ENCODE data around the gene CBX6. TPM values are rescaled to one million over a fixed set of nuclear protein-coding genes. Genes with fewer than 3 reads are reported as not detected.

CBX6 gene
- total and polyA plus RNA-seq, 2 experiments from 2014 or later, result 51.9 to 52.1 TPM

DNA sequence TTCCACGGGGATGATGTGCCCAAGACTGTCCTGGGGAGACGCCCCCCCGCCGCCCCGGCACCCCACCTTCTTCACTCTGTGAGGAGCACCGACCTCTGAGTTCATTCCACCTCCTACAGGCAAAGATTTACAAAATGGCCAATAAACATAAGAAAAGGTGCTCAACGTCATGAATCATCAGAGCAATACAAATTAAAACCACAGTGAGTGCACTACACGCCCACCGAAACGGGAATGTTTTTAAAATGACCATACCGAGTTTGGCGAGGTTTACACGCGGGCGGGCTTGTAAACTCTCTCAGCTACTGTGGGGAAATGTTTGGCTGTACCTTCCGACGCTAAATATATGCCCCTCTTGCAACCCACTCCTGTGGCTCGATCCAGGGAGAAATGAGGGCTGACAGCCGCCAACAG, 36.1 kb downstream of the CBX6 start:
- DNase-seq, result peak; percentile 88
- Histone ChIP-seq H3K4me1 (ENCODE audit: insufficient read depth) (no peaks in the 10 kb centered on the region), H3K27me3 (replicated peaks; ENCODE audit: insufficient read depth) (no peaks in the 10 kb centered on the region), H3F3A (ENCODE audit: insufficient read depth) (no peaks in the 10 kb centered on the region), H2AFZ (no peak overlapping the region), H3K4me3 (no peak overlapping the region), H3K9ac (no peak overlapping the region), H3K36me3 (ENCODE audit: low read depth) (no peaks in the 10 kb centered on the region), H3K27ac (no peak overlapping the region), H3K79me2 (ENCODE audit: insufficient read depth) (no peaks in the 10 kb centered on the region), H3K9me2 (ENCODE audit: insufficient read depth) (no peaks in the 10 kb centered on the region), H3K4me2 (ENCODE audit: unreplicated experiment) (peak overlapping the region; percentile 45), H3K9me3 (ENCODE audit: low read depth) (no peaks in the 10 kb centered on the region), H4K20me1 (ENCODE audit: insufficient read depth) (no peaks in the 10 kb centered on the region)
- TF ChIP-seq EZH2 (IDR thresholded peaks at IDR 0.05; ENCODE audit: insufficient read depth, poor library complexity, severe bottlenecking) (no peak), EZH2phosphoT487 (IDR thresholded peaks at IDR 0.05; ENCODE audit: insufficient read depth, low read depth) (no peak)
- WGBS, 2 experiments (ENCODE audit: low coverage in 1 of 2, low lambda C conversion rate in 2 of 2, missing lambda C conversion rate in 2 of 2), result 25 to 29% methylated on average over 15 to 19 of the region's 19 CpGs
- in situ Hi-C loops (cut with MboI), result no loop called here

DNA sequence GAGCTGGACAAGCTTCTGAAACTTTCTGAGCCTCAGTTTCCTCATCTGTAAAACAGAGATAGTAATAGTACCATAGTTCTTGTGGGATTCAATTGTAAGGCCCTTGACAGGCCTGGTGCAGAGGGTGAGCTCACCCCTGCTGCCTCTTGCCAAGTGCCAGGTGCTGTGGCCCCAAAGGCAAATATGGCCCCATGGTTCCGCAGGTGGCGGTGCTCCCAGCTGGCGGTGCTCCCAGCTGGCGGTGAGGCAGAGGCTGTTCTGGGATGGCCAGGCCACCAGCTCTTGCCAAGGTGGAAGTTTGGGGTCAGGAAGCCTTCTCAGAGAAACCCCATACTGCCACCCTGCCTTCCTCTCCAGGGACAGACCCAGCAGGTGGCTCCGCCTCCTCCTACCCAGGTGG, 37.0 kb downstream of the CBX6 start:
- H3F3A ChIP-seq (ENCODE audit: insufficient read depth), result no peaks in the 10 kb centered on the region
- 94 to 100% methylated on average over 1 to 5 of the region's 5 CpGs for WGBS, 2 experiments (ENCODE audit: low coverage in 1 of 2, low lambda C conversion rate in 2 of 2, missing lambda C conversion rate in 2 of 2)
- no peaks in the 10 kb centered on the region for H3K79me2 ChIP-seq (ENCODE audit: insufficient read depth)
- H3K36me3 ChIP-seq (ENCODE audit: low read depth), result no peaks in the 10 kb centered on the region
- no peak overlapping the region for H3K27ac ChIP-seq
- no peak for DNase-seq
- no peaks in the 10 kb centered on the region for H3K9me3 ChIP-seq (ENCODE audit: low read depth)
- TF ChIP-seq EZH2phosphoT487 (IDR thresholded peaks at IDR 0.05; ENCODE audit: insufficient read depth, low read depth) (no peak), EZH2 (IDR thresholded peaks at IDR 0.05; ENCODE audit: insufficient read depth, poor library complexity, severe bottlenecking) (no peak)
- no peaks in the 10 kb centered on the region for H3K9me2 ChIP-seq (ENCODE audit: insufficient read depth)
- H4K20me1 ChIP-seq (ENCODE audit: insufficient read depth), result no peaks in the 10 kb centered on the region
- no peak overlapping the region for H3K4me2 ChIP-seq (ENCODE audit: unreplicated experiment)
- no peak overlapping the region for H3K9ac ChIP-seq
- H2AFZ ChIP-seq, result no peak overlapping the region
- in situ Hi-C loops (cut with MboI), result no loop called here
- H3K27me3 ChIP-seq (replicated peaks; ENCODE audit: insufficient read depth), result no peaks in the 10 kb centered on the region
- no peak overlapping the region for H3K4me3 ChIP-seq
- H3K4me1 ChIP-seq (ENCODE audit: insufficient read depth), result no peaks in the 10 kb centered on the region

DNA sequence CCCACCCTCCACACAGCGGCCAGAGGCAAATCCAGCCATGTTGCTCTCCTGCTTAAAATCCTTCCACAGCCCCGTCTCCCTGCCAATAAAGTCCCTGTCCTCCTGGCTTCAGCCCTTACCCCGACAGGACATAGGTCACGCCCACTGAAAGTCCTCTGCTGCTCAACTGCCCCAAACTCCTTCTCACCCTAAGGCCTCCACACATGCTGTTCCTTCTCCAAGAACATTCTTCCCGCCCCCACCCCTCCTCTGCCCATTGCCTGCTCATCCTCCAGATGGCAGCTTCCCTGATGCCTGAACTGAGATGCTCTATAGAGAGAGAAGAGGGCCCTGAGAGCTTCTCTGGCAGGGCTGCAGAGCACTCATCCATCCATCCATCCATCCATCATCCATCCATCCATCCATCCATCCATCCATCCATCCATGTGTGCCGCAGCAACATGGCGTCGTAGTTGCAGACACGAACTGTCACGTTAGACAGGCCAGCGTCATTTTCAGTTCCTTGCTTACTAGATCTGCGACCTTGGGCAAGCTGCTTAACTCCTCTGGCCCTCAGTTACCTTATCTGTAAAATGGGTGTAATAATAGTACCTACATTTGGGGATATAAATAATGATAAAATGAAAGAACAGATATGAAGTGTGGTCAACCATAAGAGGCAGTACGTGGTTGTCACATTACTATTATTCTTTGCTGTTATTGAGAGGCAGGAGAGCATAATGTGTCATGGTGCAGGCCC, 37.6 kb downstream of the CBX6 start:
- H3K36me3 ChIP-seq (ENCODE audit: low read depth), result no peaks in the 10 kb centered on the region
- H3K9me2 ChIP-seq (ENCODE audit: insufficient read depth), result no peaks in the 10 kb centered on the region
- no peak overlapping the region for H3K9ac ChIP-seq
- H3F3A ChIP-seq (ENCODE audit: insufficient read depth), result no peaks in the 10 kb centered on the region
- no peaks in the 10 kb centered on the region for H3K9me3 ChIP-seq (ENCODE audit: low read depth)
- 77 to 78% methylated on average over 12 to 13 of the region's 13 CpGs for WGBS, 2 experiments (ENCODE audit: low coverage in 1 of 2, low lambda C conversion rate in 2 of 2, missing lambda C conversion rate in 2 of 2)
- no peaks in the 10 kb centered on the region for H3K4me1 ChIP-seq (ENCODE audit: insufficient read depth)
- H3K4me2 ChIP-seq (ENCODE audit: unreplicated experiment), result no peak overlapping the region
- no peak overlapping the region for H3K27ac ChIP-seq
- TF ChIP-seq EZH2 (IDR thresholded peaks at IDR 0.05; ENCODE audit: insufficient read depth, poor library complexity, severe bottlenecking), result no peak
- no peak for TF ChIP-seq EZH2phosphoT487 (IDR thresholded peaks at IDR 0.05; ENCODE audit: insufficient read depth, low read depth)
- H3K4me3 ChIP-seq, result no peak overlapping the region
- no peaks in the 10 kb centered on the region for H3K27me3 ChIP-seq (replicated peaks; ENCODE audit: insufficient read depth)
- H4K20me1 ChIP-seq (ENCODE audit: insufficient read depth), result no peaks in the 10 kb centered on the region
- no peaks in the 10 kb centered on the region for H3K79me2 ChIP-seq (ENCODE audit: insufficient read depth)
- no peak overlapping the region for H2AFZ ChIP-seq
- DNase-seq, result no peak
- in situ Hi-C loops (cut with MboI), result no loop called here

DNA sequence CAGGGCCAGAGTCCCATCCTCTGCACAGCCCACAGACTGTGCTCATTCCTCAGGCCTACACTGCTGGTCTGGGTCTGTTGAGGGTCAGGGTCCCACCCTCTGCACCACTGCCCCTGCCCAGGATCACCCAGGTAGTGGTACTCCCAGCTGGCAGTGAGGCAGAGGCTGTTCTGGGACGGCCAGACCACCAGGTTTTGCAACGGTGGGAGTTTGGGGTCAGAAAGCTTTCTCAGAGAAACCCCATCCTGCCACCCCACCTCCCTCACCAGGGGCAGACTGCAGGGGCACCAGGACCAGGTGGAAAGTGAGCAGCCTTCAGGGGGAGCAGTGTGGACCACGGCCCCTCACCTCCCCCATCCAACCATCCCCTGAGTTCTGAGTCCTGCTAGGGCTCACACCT, 39.0 kb downstream of the CBX6 start:
- Histone ChIP-seq H3K4me3 (no peak overlapping the region), H2AFZ (no peak overlapping the region), H3K4me2 (ENCODE audit: unreplicated experiment) (no peak overlapping the region), H3K9me2 (ENCODE audit: insufficient read depth) (no peaks in the 10 kb centered on the region), H3K9me3 (ENCODE audit: low read depth) (no peaks in the 10 kb centered on the region), H3F3A (ENCODE audit: insufficient read depth) (no peaks in the 10 kb centered on the region), H3K27ac (no peak overlapping the region), H3K27me3 (replicated peaks; ENCODE audit: insufficient read depth) (no peaks in the 10 kb centered on the region), H3K9ac (no peak overlapping the region), H3K79me2 (ENCODE audit: insufficient read depth) (no peaks in the 10 kb centered on the region), H4K20me1 (ENCODE audit: insufficient read depth) (no peaks in the 10 kb centered on the region), H3K4me1 (ENCODE audit: insufficient read depth) (no peaks in the 10 kb centered on the region), H3K36me3 (ENCODE audit: low read depth) (no peaks in the 10 kb centered on the region)
- in situ Hi-C loops (cut with MboI), result no loop called here
- DNase-seq, result no peak
- TF ChIP-seq EZH2 (IDR thresholded peaks at IDR 0.05; ENCODE audit: insufficient read depth, poor library complexity, severe bottlenecking) (no peak), EZH2phosphoT487 (IDR thresholded peaks at IDR 0.05; ENCODE audit: insufficient read depth, low read depth) (no peak)
- 64 to 71% methylated on average over 3 of the region's 3 CpGs for WGBS, 2 experiments (ENCODE audit: low coverage in 1 of 2, low lambda C conversion rate in 2 of 2, missing lambda C conversion rate in 2 of 2)
